ENCODE measurements around the gene FOXL3. TPM values are rescaled to one million over a fixed set of nuclear protein-coding genes. Genes with fewer than 3 reads are reported as not detected.

The FOXL3 gene
- polyA plus RNA-seq, 1 of the 3 experiments (the other 2 are of a cell fraction): not detected

DNA sequence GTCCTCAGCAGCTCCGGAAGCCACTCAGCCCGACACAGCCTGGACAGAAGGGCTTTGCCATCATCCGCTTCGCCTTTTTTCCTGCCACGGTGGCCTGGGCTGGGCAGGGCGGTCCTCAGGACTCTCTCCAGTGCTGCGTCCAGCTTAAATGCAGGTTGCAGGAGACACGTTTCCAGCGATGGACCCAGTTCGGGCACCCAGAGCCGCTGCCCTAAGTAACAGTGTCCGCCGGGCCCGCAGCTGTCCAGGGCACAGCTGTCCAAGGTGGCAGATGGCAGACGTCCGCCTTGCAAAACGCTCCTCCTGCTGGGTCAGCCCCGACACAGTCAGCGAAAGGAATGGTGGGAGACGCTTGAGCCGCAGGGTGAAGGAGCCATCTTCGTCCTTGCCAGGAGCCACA lies 37.0 kb upstream of the FOXL3 start (continued):
- no peak for TF ChIP-seq TCF12 (IDR thresholded peaks at IDR 0.05)

DNA sequence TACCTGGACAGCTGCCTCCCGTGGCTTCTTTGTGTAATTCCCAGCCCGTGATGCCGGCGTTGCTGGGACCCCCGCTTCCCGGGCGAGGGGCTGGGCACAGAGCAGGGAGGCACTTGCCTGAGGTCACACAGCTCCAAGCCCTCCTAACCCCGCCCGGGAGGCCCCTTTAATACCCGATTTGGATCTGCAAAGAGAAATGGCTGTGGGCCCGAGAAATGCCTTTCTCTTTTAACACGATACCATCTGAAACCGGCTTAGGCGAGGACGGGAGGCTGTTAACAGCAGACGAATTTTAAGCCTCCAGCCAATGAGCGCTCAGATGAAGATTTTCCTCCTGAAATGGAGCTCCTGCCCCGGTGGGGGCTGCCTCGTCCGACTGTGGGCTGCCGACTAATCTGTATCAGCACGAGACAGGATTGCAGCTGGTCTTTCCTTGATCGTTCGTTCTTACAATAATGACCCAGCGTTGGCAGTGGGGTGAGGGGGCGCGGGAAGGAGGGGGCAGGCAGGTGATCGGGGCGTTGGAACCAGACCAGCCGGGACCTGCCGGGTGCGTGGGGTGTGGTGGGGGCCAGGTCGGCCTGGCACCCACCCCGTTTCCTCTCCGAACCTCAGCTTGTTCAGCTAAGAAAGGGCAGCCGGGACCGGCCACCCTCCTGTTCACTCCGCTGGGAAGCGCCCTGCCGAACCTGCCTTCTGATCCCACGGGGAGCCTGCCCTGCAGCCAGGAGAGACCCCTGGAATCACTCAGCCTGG lies 36.2 kb upstream of the FOXL3 start:
- Histone ChIP-seq H3K9me3 (no peaks in the 10 kb centered on the region), H3K9me2 (no peaks in the 10 kb centered on the region), H3K79me2 (ENCODE audit: insufficient read depth) (no peaks in the 10 kb centered on the region), H3F3A (replicated peaks; ENCODE audit: insufficient read depth) (no peaks in the 10 kb centered on the region), H3K4me2 (no peak overlapping the region), H3K27me3 (ENCODE audit: insufficient read depth) (no peaks in the 10 kb centered on the region), H3K4me3 (ENCODE audit: low read depth in 2 of 2, low read length in 1 of 2) (no peak overlapping the region), H3K4me1 (ENCODE audit: control insufficient read depth in 1 of 2, insufficient read depth in 2 of 2, low read depth in 1 of 2, low read length in 1 of 2) (peaks cover 0 to 10% of the 10 kb centered on the region in 2 experiments; a peak in 2 of 4 replicates), H4K20me1 (ENCODE audit: insufficient read depth) (no peaks in the 10 kb centered on the region), H3K36me3 (replicated peaks in 1 of 2; ENCODE audit: control insufficient read depth in 1 of 2, insufficient read depth in 2 of 2, low read length in 1 of 2) (no peaks in the 10 kb centered on the region), H3K27ac (ENCODE audit: low read depth in 2 of 2, low read length in 1 of 2) (no peak overlapping the region), H2AFZ (ENCODE audit: low read depth) (no peak overlapping the region), H3K9ac (no peak overlapping the region)
- DNase-seq: no peak
- TF ChIP-seq TAF1 (IDR thresholded peaks at IDR 0.05; ENCODE audit: borderline replicate concordance, low read depth, low read length) (no peak), SIN3A (IDR thresholded peaks at IDR 0.05; ENCODE audit: borderline replicate concordance, low read depth, low read length) (no peak), FOXJ3 (CRISPR knock-in tag; IDR thresholded peaks at IDR 0.05) (no peak), POLR2AphosphoS5 (IDR thresholded peaks at IDR 0.05; ENCODE audit: low read depth, low read length) (no peak), EP300 (IDR thresholded peaks at IDR 0.05; ENCODE audit: borderline replicate concordance in 1 of 2, low read depth in 1 of 2, low read length in 1 of 2) (no peak), GATA2 (CRISPR knock-in tag; IDR thresholded peaks at IDR 0.05) (no peak), CHD2 (IDR thresholded peaks at IDR 0.05; ENCODE audit: low read length, partially characterized antibody) (no peak)
- TF ChIP-seq, protein P1, sequence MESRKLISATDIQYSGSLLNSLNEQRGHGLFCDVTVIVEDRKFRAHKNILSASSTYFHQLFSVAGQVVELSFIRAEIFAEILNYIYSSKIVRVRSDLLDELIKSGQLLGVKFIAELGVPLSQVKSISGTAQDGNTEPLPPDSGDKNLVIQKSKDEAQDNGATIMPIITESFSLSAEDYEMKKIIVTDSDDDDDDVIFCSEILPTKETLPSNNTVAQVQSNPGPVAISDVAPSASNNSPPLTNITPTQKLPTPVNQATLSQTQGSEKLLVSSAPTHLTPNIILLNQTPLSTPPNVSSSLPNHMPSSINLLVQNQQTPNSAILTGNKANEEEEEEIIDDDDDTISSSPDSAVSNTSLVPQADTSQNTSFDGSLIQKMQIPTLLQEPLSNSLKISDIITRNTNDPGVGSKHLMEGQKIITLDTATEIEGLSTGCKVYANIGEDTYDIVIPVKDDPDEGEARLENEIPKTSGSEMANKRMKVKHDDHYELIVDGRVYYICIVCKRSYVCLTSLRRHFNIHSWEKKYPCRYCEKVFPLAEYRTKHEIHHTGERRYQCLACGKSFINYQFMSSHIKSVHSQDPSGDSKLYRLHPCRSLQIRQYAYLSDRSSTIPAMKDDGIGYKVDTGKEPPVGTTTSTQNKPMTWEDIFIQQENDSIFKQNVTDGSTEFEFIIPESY (IDR thresholded peaks at IDR 0.05; ENCODE audit: borderline replicate concordance, low read depth): no peak
- TF ChIP-seq, protein P2, sequence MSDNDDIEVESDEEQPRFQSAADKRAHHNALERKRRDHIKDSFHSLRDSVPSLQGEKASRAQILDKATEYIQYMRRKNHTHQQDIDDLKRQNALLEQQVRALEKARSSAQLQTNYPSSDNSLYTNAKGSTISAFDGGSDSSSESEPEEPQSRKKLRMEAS (IDR thresholded peaks at IDR 0.05; ENCODE audit: low read depth): no peak
- WGBS (ENCODE audit: low lambda C conversion rate): 87% methylated on average over 33 of the region's 41 CpGs
- CTCF ChIA-PET: interaction anchor here (0.7 kb wide), 1 partner anchor 14 kb away, joined by 3 read pairs; no protein-coding TSS in a partner anchor
- POLR2A ChIA-PET: no interaction called here

DNA sequence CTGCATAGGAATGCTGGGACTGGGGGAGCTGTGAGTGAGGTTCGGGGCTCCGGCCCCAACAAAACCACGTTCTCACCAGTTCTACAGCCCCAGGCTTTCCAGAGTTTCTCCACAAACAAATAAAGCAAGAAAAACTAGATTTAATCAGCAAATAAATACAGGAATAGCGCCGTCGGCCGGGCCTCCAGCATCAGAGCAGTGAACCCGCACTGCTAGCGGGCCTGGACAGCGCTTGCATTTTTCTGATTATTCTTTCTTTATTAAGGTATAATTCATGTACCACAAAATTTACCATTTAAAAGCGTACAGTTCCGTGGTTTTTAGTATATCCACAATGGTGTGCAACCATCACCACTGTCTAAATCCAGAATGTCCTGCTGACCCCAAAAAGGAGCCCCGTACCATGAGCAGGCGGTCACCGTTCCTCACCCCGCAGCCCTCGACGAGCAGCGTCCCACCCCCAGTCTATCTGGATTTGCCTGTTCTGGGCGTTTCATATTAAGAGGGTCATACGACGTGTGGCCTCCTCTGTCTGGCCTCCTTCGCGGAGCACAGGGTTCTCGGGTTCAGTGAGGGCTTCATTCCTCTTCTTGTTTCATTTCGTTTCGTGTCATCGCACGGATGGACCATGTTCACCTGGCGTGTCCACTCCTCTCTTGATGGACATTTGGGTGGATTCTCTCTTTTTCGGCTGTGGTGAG lies 35.5 kb upstream of the FOXL3 start:
- H3K27ac ChIP-seq (ENCODE audit: low read depth in 2 of 2, low read length in 1 of 2): no peak overlapping the region
- no peaks in the 10 kb centered on the region for H3K36me3 ChIP-seq (replicated peaks in 1 of 2; ENCODE audit: control insufficient read depth in 1 of 2, insufficient read depth in 2 of 2, low read length in 1 of 2)
- H3K9ac ChIP-seq: no peak overlapping the region
- H3K9me3 ChIP-seq: no peaks in the 10 kb centered on the region
- no peaks in the 10 kb centered on the region for H3K9me2 ChIP-seq
- no peak overlapping the region for H3K4me3 ChIP-seq (ENCODE audit: low read depth in 2 of 2, low read length in 1 of 2)
- peaks cover 0 to 10% of the 10 kb centered on the region in 2 experiments; a peak in 2 of 4 replicates for H3K4me1 ChIP-seq (ENCODE audit: control insufficient read depth in 1 of 2, insufficient read depth in 2 of 2, low read depth in 1 of 2, low read length in 1 of 2)
- TF ChIP-seq NRF1 (IDR thresholded peaks at IDR 0.05; ENCODE audit: low read depth, low read length): no peak
- TF ChIP-seq RCOR1 (IDR thresholded peaks at IDR 0.05; ENCODE audit: low read length): no peak
- TF ChIP-seq, protein P3, sequence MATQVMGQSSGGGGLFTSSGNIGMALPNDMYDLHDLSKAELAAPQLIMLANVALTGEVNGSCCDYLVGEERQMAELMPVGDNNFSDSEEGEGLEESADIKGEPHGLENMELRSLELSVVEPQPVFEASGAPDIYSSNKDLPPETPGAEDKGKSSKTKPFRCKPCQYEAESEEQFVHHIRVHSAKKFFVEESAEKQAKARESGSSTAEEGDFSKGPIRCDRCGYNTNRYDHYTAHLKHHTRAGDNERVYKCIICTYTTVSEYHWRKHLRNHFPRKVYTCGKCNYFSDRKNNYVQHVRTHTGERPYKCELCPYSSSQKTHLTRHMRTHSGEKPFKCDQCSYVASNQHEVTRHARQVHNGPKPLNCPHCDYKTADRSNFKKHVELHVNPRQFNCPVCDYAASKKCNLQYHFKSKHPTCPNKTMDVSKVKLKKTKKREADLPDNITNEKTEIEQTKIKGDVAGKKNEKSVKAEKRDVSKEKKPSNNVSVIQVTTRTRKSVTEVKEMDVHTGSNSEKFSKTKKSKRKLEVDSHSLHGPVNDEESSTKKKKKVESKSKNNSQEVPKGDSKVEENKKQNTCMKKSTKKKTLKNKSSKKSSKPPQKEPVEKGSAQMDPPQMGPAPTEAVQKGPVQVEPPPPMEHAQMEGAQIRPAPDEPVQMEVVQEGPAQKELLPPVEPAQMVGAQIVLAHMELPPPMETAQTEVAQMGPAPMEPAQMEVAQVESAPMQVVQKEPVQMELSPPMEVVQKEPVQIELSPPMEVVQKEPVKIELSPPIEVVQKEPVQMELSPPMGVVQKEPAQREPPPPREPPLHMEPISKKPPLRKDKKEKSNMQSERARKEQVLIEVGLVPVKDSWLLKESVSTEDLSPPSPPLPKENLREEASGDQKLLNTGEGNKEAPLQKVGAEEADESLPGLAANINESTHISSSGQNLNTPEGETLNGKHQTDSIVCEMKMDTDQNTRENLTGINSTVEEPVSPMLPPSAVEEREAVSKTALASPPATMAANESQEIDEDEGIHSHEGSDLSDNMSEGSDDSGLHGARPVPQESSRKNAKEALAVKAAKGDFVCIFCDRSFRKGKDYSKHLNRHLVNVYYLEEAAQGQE (IDR thresholded peaks at IDR 0.05; ENCODE audit: low read depth, low read length): no peak
- no peak for TF ChIP-seq GATA2 (CRISPR knock-in tag; IDR thresholded peaks at IDR 0.05)
- no peak for TF ChIP-seq TAF1 (IDR thresholded peaks at IDR 0.05; ENCODE audit: borderline replicate concordance, low read depth, low read length)
- TF ChIP-seq, protein P4, sequence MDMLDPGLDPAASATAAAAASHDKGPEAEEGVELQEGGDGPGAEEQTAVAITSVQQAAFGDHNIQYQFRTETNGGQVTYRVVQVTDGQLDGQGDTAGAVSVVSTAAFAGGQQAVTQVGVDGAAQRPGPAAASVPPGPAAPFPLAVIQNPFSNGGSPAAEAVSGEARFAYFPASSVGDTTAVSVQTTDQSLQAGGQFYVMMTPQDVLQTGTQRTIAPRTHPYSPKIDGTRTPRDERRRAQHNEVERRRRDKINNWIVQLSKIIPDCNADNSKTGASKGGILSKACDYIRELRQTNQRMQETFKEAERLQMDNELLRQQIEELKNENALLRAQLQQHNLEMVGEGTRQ (IDR thresholded peaks at IDR 0.05; ENCODE audit: borderline replicate concordance, low read depth, low read length): no peak
- H3F3A ChIP-seq (replicated peaks; ENCODE audit: insufficient read depth): no peaks in the 10 kb centered on the region
- ChIA-PET CTCF (interaction anchor here (0.7 kb wide), 1 partner anchor 13 kb away, joined by 3 read pairs; no protein-coding TSS in a partner anchor), POLR2A (no interaction called here)
- 89% methylated on average over 31 of the region's 31 CpGs for WGBS (ENCODE audit: low lambda C conversion rate)
- no peak overlapping the region for H2AFZ ChIP-seq (ENCODE audit: low read depth)
- H3K4me2 ChIP-seq: no peak overlapping the region
- H3K79me2 ChIP-seq (ENCODE audit: insufficient read depth): no peaks in the 10 kb centered on the region
- no peaks in the 10 kb centered on the region for H3K27me3 ChIP-seq (ENCODE audit: insufficient read depth)
- no peak for DNase-seq
- H4K20me1 ChIP-seq (ENCODE audit: insufficient read depth): no peaks in the 10 kb centered on the region
